ENCODE data around the gene KRABD2.
"Not testable (repeated sequence)": the region's sequence is repeated elsewhere in the genome, so short reads cannot be mapped to it uniquely, and the experiment has no call there.

Gene KRABD2

DNA sequence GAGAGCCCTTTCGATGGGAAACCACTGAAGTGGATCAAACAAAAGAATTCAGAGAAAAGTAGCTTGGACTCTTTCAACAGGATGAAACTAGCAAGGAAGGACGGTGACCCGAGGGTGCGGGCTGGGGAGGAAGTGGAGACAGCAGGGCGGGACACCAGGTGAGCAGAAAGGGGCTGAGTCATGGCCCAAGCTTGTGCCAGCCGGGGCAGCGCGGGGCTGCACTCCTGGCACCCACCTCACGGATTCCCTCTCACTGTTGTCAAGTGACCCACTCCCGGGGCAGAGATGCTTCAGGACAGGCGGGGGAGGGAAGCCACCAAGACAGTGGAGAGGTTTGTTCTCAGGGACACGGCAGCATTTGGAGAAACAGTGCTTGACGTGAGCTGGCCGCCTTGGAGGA is 31.9 kb upstream of the KRABD2 start:
- H3K4me3 ChIP-seq (ENCODE audit: low read length), result no peak overlapping the region
- no peaks in the 10 kb centered on the region for H3K36me3 ChIP-seq (ENCODE audit: insufficient read depth, low read depth, low read length)
- no peak overlapping the region for H3K9ac ChIP-seq (ENCODE audit: low read depth, low read length)
- H3K4me1 ChIP-seq (ENCODE audit: insufficient read depth, low read length), result no peaks in the 10 kb centered on the region
- H3K27me3 ChIP-seq (ENCODE audit: insufficient read depth, low read length), result no peaks in the 10 kb centered on the region
- no peak overlapping the region for H3K27ac ChIP-seq (ENCODE audit: low read length)
- H3K9me3 ChIP-seq (ENCODE audit: insufficient read depth, low read depth, low read length), result no peaks in the 10 kb centered on the region

DNA sequence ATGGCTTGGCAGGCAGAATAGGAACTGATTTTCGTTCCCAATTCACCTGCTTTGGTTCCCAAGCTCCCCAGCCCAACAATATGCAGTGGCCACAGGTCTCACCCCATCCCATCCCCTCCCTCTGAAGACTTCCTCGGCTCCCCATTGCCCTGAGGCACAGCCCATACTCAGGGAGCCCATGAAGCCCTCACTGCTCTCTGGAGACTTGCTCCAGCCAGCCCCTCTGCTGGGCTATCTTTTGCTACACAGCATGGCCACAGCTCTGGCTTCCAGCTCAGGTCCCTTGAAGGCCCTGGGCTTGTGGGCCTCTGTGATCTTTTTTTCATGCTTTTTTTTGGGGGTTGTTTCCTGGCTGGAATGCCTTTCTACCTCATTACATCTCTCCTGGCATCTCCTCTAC is 29.7 kb upstream of the KRABD2 start:
- Histone ChIP-seq H3K4me1 (ENCODE audit: insufficient read depth, low read length) (no peaks in the 10 kb centered on the region), H3K9me3 (ENCODE audit: insufficient read depth, low read depth, low read length) (no peaks in the 10 kb centered on the region), H3K9ac (ENCODE audit: low read depth, low read length) (no peak overlapping the region), H3K36me3 (ENCODE audit: insufficient read depth, low read depth, low read length) (no peaks in the 10 kb centered on the region), H3K27ac (ENCODE audit: low read length) (no peak overlapping the region), H3K27me3 (ENCODE audit: insufficient read depth, low read length) (no peaks in the 10 kb centered on the region), H3K4me3 (ENCODE audit: low read length) (no peak overlapping the region)

DNA sequence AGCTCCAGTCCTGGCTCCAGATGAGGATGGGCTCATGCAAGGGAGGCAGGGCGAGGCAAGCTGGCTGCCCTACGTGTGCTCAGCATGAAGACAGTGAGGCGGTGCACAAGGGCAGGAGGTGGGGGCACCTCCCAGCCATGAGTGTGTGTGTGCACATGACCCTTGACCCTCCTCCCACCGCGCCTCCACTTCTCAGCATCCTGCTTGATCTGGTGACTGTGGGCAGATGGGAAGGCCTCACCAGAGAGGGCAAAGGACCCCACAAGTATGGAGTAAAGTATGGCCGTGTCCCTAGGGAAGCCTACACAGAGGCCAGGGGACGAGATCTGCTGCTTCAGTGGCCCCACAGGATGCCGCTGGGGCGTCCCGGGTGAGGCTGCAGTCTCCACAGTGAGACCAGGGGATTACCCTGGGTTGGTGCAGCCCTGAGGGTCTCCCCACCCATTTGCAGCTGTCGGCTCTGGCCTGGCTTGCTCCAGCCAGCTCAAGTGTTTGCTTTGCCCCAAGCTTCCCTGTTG is 29.1 kb upstream of the KRABD2 start:
- H3K9me3 ChIP-seq (ENCODE audit: insufficient read depth, low read depth, low read length), result no peaks in the 10 kb centered on the region
- no peaks in the 10 kb centered on the region for H3K27me3 ChIP-seq (ENCODE audit: insufficient read depth, low read length)
- no peak overlapping the region for H3K9ac ChIP-seq (ENCODE audit: low read depth, low read length)
- H3K4me1 ChIP-seq (ENCODE audit: insufficient read depth, low read length), result no peaks in the 10 kb centered on the region
- no peak overlapping the region for H3K27ac ChIP-seq (ENCODE audit: low read length)
- no peaks in the 10 kb centered on the region for H3K36me3 ChIP-seq (ENCODE audit: insufficient read depth, low read depth, low read length)
- no peak overlapping the region for H3K4me3 ChIP-seq (ENCODE audit: low read length)

DNA sequence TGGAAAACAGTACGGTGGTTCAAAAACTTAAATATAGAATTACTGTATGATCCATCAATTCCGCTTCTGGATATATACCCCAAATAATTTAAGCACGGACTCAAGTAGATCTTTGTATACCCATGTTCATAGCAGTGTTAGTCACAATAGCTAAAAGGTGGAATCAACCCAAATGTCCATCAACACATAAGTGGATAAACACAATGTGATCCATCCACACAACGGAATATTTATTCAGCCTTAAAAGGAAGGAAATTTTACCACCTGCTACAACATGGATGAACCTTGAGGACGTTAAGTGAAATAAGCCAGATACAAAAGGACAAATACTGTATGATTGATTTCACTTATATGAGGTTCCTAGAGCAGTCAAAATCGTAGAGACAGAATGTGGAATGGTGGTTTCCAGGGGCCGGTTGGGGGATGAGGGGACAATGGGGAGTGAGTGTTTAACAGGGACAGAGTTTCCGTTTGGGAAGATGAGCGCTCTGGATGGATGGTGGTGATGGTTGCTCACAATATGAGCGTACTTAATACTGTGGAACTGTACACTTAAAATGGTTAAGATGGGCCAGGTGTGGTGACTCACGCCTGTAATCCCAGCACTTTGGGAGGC is 26.5 kb upstream of the KRABD2 start:
- H3K9me3 ChIP-seq (ENCODE audit: insufficient read depth, low read depth, low read length), result no peaks in the 10 kb centered on the region

DNA sequence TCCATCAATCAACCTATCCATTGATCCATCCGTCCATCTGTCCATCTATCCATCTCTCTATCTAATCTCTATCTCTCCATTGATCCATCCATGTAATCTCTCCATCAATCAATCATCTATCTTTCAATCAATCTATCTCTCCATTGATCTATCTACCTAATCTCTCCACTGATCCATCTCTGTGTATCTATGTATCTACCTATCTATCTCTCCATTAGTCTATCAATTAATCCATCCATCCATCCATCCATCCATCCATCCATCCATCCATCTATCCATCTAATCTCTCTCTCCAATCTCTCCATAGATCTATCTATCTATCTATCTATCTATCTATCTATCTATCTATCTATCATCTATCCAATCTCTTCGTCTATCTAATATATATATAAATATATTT is 24.6 kb upstream of the KRABD2 start:
- Histone ChIP-seq H3K9ac (ENCODE audit: low read depth, low read length) (no peak overlapping the region), H3K36me3 (ENCODE audit: insufficient read depth, low read depth, low read length) (no peaks in the 10 kb centered on the region), H3K9me3 (ENCODE audit: insufficient read depth, low read depth, low read length) (no peaks in the 10 kb centered on the region), H3K27ac (ENCODE audit: low read length) (no peak overlapping the region), H3K4me3 (ENCODE audit: low read length) (no peak overlapping the region), H3K27me3 (ENCODE audit: insufficient read depth, low read length) (peaks cover 9% of the 10 kb centered on the region), H3K4me1 (ENCODE audit: insufficient read depth, low read length) (no peaks in the 10 kb centered on the region)

More for the DNA sequence above, 26.5 kb upstream of the KRABD2 start:
- H3K4me3 ChIP-seq (ENCODE audit: low read length), result no peak overlapping the region
- peaks cover 3% of the 10 kb centered on the region; the same call in 1 of the 2 replicates for H3K27me3 ChIP-seq (ENCODE audit: insufficient read depth, low read length)
- no peaks in the 10 kb centered on the region for H3K4me1 ChIP-seq (ENCODE audit: insufficient read depth, low read length)
- no peak overlapping the region for H3K9ac ChIP-seq (ENCODE audit: low read depth, low read length)
- no peak overlapping the region for H3K27ac ChIP-seq (ENCODE audit: low read length)
- H3K36me3 ChIP-seq (ENCODE audit: insufficient read depth, low read depth, low read length), result no peaks in the 10 kb centered on the region

DNA sequence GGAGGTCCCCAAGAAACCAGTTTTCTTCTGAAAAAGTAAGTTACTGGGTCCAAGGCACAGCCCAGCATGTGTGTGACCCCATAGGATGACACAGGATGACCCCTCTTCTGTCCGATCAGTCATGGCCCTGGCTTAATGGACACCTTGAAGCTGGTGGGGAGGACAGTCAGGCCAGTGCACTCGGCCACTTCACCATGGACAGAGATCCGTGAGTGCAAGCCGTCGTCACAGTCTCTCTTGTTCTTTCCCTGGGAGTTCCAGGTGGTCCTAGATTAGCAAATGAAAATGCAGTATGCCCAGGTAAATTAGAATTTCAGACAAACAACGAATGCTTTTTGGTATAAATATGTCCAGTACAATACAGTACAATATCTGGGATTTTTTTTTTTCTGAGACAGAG is 22.5 kb upstream of the KRABD2 start:
- H3K4me3 ChIP-seq (ENCODE audit: low read length), result no peak overlapping the region
- H3K36me3 ChIP-seq (ENCODE audit: insufficient read depth, low read depth, low read length), result no peaks in the 10 kb centered on the region
- no peaks in the 10 kb centered on the region for H3K9me3 ChIP-seq (ENCODE audit: insufficient read depth, low read depth, low read length)
- H3K27me3 ChIP-seq (ENCODE audit: insufficient read depth, low read length), result peaks cover 16% of the 10 kb centered on the region
- no peak overlapping the region for H3K9ac ChIP-seq (ENCODE audit: low read depth, low read length)
- H3K4me1 ChIP-seq (ENCODE audit: insufficient read depth, low read length), result no peaks in the 10 kb centered on the region
- no peak overlapping the region for H3K27ac ChIP-seq (ENCODE audit: low read length)

DNA sequence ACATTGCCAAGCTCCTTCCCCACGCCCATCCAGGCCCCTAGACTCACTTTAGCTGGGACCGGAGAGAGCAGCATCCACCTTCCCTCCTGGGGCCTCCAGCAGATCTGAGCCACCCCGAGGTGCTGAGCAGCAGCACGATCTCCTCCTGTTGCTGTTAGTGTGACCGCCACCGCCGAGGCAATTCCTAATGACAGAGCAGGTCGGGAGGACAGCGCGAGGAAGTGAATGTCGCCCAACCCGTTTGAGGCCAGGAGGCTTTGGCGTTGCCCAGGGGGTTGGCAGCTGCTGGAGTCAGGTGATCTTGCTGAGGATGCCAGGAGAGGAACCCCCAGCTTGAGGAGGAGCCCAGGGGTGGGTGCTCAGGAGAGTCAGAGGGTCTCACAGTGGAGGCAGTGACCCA is 21.1 kb upstream of the KRABD2 start, which contains the start of gene RNF222:
TSS of gene RNF222 (minus strand) at position 192 of the 400 bp plus-strand sequence. CDS start 4,366 bp downstream, outside the sequence.
- Histone ChIP-seq H3K27me3 (ENCODE audit: insufficient read depth, low read length) (peaks cover 16% of the 10 kb centered on the region), H3K9ac (ENCODE audit: low read depth, low read length) (no peak within 1 kb of the TSS), H3K4me1 (ENCODE audit: insufficient read depth, low read length) (peaks cover 6% of the 10 kb centered on the region; the same call in 1 of the 2 replicates), H3K36me3 (ENCODE audit: insufficient read depth, low read depth, low read length) (no peaks in the 10 kb centered on the region), H3K9me3 (ENCODE audit: insufficient read depth, low read depth, low read length) (no peaks in the 10 kb centered on the region), H3K27ac (ENCODE audit: low read length) (no peak within 1 kb of the TSS), H3K4me3 (ENCODE audit: low read length) (no peak within 1 kb of the TSS)

DNA sequence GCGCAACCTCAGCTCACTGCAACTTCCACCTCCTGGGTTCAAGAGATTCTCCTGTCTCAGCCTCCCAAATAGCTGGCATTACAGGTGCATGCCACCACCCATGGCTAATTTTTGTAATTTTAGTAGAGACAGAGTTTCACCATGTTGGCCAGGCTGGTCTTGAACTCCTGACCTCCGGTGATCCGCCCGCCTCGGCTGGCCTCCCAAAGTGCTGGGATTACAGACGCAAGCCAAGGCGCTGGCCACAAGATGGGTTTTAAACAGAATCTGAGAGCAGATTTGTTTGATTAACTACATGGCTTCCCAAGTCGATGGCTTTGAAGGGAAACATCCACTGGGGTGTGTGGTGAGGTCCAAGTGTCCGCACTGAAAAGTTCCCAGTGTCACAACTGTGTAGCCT is 18.0 kb upstream of the KRABD2 start:
- not testable (repeated sequence) for H3K36me3 ChIP-seq (ENCODE audit: insufficient read depth, low read depth, low read length)

DNA sequence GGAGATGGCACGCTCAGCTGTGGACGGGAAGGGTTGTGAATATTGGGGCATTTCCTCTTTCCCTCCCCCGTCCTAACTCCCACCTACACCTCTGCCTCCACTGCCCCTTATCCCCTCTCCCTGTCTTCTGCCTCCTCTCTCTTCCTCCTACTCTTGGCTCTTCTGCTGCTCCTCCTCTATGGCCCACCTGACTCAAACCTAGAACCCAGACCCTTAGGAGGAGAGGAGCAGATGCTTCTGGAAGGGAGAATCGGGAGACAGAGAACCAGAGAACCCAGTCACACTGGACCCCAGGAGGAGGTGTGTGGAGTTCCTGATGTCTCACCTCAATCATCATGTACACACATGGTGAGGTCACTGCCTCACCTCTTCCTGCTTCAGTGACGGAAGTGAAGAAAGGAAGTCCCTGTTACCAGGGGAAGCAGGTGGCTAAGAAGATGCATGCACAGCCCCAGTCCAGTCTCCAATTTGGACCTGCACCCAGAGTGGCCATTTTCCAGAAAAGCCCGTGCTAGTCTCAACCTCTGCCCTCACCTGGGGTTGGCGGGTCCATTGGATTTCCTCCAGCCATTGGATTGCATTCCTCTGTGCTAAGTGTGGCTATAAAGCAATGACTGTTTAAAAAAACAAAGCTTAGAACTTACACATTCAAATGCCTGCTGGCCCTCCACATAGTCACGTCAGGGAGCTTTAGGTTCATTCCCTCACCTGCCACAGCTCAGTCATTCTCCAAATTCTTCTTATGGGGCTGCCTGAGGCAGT is 17.1 kb upstream of the KRABD2 start:
- peaks cover 12% of the 10 kb centered on the region for H3K27me3 ChIP-seq (ENCODE audit: insufficient read depth, low read length)
- H3K27ac ChIP-seq (ENCODE audit: low read length), result no peak overlapping the region
- H3K9ac ChIP-seq (ENCODE audit: low read depth, low read length), result no peak overlapping the region
- no peaks in the 10 kb centered on the region for H3K36me3 ChIP-seq (ENCODE audit: insufficient read depth, low read depth, low read length)
- peaks cover 6% of the 10 kb centered on the region; the same call in 1 of the 2 replicates for H3K4me1 ChIP-seq (ENCODE audit: insufficient read depth, low read length)
- no peaks in the 10 kb centered on the region for H3K9me3 ChIP-seq (ENCODE audit: insufficient read depth, low read depth, low read length)
- no peak overlapping the region for H3K4me3 ChIP-seq (ENCODE audit: low read length)

More for the DNA sequence above, 18.0 kb upstream of the KRABD2 start:
- H3K4me1 ChIP-seq (ENCODE audit: insufficient read depth, low read length); H3K27ac ChIP-seq (ENCODE audit: low read length); H3K4me3 ChIP-seq (ENCODE audit: low read length); H3K9me3 ChIP-seq (ENCODE audit: insufficient read depth, low read depth, low read length); H3K9ac ChIP-seq (ENCODE audit: low read depth, low read length): not testable (repeated sequence)
- H3K27me3 ChIP-seq (ENCODE audit: insufficient read depth, low read length), result peaks cover 16% of the 10 kb centered on the region

DNA sequence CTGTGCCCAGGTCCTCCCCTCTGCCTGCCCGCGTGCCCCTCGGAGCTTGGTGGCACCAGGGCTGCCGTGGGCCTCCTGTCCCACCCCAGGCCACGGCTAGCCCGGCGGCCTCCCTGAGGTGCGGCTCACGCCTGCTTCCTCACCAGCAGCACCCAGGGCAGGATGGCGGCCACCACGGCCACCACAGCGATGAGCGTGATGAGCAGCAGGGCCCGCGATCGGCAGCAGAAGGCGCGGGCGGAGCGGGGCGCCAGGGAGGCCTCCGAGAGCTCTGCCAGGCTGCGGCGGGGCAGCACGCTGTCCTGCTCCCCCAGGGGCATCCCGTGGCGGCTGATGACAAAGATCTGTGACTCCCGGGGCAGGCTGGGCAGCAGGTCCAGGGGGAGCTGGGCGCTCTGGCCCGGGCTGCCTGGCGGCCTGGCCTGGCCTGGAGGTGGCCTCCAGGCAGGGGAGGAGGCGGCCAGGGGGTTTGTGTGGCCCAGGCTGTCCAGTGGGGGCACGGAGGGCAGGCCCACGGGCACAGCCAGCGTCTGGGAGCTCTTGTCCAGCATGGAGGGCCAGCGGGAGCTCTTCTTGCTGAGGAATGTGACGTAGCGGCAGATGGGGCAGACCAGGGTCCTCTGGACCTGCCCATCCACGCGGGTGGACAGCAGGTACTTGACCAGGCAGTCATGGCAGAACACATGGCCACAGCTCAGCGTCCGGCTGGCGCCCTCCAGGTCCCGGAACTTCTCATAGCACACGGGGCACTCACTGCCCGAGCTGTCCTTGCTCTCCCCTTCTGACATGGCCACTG is 16.4 kb upstream of the KRABD2 start:
- Histone ChIP-seq H3K27me3 (ENCODE audit: insufficient read depth, low read length) (peaks cover 12% of the 10 kb centered on the region), H3K4me1 (ENCODE audit: insufficient read depth, low read length) (peaks cover 6% of the 10 kb centered on the region; the same call in 1 of the 2 replicates), H3K27ac (ENCODE audit: low read length) (no peak overlapping the region), H3K9ac (ENCODE audit: low read depth, low read length) (no peak overlapping the region), H3K9me3 (ENCODE audit: insufficient read depth, low read depth, low read length) (no peaks in the 10 kb centered on the region), H3K36me3 (ENCODE audit: insufficient read depth, low read depth, low read length) (no peaks in the 10 kb centered on the region), H3K4me3 (ENCODE audit: low read length) (no peak overlapping the region)

DNA sequence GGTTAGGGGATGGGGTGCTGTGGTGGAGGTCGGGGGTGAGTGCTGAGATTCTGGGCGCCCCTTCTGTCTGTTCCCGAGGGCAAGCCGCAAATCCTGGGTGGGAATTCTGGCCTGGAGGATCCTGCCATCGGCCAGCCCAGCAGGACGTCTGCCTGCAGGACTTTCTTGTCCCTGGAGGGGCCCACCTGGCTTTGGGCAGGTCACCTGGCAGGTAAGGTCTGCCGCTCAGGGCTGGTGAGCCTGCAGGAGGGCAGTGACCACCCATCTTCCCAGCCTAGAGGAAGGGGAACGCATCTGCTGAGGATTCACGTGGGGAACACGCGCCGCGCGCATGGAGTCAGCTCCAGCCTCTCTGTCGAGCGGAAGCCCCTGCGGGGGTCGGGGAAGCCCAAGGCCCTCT is 15.8 kb upstream of the KRABD2 start:
- Histone ChIP-seq H3K27me3 (ENCODE audit: insufficient read depth, low read length) (peaks cover 12% of the 10 kb centered on the region), H3K4me1 (ENCODE audit: insufficient read depth, low read length) (peaks cover 6% of the 10 kb centered on the region; the same call in 1 of the 2 replicates), H3K9me3 (ENCODE audit: insufficient read depth, low read depth, low read length) (no peaks in the 10 kb centered on the region), H3K4me3 (ENCODE audit: low read length) (no peak overlapping the region), H3K36me3 (ENCODE audit: insufficient read depth, low read depth, low read length) (no peaks in the 10 kb centered on the region), H3K27ac (ENCODE audit: low read length) (no peak overlapping the region), H3K9ac (ENCODE audit: low read depth, low read length) (no peak overlapping the region)

All from iPS-20b (cell line).